ENCODE measurements around the gene CDK17.

DNA sequence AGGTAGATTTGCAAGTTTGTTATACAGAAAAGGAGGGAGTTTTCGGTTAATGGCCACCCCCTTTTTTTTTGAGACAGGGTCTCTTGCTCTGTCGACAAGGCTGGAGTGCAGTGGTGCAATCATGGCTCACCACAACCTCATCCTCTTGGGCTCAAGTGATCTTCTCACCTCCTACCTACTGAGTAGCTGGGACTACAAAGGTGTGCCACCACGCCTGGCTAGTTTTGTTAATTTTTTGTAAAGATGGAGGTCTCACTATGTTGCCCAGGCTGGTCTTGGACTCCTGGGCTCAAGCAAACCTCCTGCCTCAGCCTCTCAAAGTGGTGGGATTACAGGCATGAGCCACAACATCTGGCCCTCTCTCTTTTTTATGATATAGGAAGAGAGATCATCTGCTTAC lies 94.6 kb downstream of the CDK17 start:
- TF ChIP-seq, protein P1, sequence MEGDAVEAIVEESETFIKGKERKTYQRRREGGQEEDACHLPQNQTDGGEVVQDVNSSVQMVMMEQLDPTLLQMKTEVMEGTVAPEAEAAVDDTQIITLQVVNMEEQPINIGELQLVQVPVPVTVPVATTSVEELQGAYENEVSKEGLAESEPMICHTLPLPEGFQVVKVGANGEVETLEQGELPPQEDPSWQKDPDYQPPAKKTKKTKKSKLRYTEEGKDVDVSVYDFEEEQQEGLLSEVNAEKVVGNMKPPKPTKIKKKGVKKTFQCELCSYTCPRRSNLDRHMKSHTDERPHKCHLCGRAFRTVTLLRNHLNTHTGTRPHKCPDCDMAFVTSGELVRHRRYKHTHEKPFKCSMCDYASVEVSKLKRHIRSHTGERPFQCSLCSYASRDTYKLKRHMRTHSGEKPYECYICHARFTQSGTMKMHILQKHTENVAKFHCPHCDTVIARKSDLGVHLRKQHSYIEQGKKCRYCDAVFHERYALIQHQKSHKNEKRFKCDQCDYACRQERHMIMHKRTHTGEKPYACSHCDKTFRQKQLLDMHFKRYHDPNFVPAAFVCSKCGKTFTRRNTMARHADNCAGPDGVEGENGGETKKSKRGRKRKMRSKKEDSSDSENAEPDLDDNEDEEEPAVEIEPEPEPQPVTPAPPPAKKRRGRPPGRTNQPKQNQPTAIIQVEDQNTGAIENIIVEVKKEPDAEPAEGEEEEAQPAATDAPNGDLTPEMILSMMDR (IDR thresholded peaks at IDR 0.05) = no peak
- TF ChIP-seq POLR2A (IDR thresholded peaks at IDR 0.05) = no peak

Measured in uterus (tissue), 2 donors.